Activated CD4-positive, CD25-positive, alpha-beta regulatory T cell treated with anti-CD3 and anti-CD28 coated beads, Interleukin-2, amount 50 U/mL, for 16 hours (primary cell): ENCODE measurements around the gene LRRC46.
A peak's percentile ranks its signal among the peaks of the same experiment; 100 is the strongest.

Experiments
- DNase-seq: peaks from one replicate; pipeline ENCODE4 v3.0.0-alpha.2; 2020; ENCODE audit warnings: low read depth, low spot score

The LRRC46 gene

DNA sequence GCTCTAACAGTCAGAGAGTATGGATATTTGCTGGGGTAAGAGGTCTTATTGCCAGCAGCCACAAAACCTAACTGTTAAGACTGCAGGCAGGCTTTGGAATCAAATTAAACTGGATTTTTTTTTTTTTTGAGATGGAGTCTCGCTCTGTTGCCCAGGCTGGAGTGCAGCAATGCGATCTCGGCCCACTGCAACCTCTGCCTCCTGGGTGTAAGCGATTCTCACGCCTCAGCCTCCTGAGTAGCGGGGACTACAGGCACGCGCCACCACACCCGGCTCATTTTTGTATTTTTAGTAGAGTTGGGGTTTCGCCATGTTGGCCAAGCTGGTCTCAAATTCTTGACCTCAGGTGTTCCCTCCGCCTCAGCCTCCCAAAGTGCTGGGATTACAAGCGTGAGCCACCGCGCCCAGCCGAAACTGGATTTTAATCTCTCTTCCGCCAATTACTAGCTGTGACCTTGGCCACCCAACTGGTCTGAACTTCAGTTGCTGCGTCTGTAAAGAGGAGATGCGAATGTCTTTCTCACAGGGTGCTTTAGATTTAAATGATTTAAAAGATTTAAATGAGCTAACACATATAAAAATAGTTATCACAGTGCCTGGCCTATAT lies 971 bp upstream of the LRRC46 start:
- no peak for DNase-seq

DNA sequence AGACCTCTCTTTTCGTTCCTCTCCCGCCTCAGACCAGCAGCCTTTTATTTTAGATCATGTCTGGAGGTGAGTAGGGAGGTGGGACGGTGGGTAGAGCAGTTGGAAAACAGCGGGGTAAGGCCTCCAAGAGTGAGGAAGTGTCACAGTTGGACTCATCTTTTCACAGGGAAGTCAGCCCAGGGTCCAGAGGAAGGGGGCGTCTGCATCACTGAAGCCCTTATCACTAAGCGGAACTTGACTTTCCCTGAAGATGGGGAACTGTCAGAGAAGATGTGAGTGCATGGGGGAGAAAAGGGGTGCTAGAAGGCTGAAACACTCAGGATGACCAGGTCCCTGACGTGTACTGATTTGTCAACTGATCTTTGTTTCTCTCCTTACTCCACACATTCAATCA lies 461 bp downstream of the LRRC46 start:
- DNase-seq, result no peak

DNA sequence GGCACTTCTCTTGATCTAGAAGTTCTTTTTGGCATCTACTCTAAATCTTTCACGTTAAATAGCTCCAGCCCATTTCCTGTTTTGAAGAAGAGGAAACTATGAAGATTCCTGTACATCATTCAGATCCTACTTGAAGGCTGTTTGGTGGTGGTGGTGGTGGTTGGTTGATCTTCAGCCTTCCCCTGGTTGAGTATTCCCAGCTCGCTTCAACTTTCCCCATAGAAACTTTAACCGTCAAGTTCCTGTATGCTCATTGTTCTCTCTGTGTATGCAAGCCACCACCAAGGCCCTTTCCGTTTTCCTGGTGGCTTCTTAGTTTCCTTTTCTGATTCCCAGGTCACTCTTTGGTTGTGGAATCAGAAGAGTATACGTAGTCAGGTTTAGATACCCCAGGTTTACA lies 3.3 kb downstream of the LRRC46 start:
- no peak for DNase-seq

DNA sequence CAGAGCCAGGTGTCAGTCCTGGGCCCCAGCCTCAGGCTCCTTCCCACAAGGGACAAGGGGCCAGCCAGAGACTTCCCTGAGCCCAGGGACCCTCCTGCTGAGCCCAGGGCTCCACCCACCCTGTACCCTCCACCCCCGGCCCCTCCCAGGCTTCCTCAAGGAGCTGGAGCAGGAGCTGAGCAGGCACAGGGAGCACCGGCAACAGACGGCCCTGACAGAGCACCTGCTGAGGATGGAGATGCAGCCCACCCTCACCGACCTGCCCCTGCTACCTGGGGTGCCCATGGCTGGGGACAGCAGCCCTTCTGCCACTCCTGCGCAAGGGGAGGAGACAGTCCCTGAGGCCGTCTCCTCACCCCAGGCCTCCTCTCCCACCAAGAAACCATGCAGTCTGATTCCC lies 5.1 kb downstream of the LRRC46 start:
- no peak for DNase-seq

DNA sequence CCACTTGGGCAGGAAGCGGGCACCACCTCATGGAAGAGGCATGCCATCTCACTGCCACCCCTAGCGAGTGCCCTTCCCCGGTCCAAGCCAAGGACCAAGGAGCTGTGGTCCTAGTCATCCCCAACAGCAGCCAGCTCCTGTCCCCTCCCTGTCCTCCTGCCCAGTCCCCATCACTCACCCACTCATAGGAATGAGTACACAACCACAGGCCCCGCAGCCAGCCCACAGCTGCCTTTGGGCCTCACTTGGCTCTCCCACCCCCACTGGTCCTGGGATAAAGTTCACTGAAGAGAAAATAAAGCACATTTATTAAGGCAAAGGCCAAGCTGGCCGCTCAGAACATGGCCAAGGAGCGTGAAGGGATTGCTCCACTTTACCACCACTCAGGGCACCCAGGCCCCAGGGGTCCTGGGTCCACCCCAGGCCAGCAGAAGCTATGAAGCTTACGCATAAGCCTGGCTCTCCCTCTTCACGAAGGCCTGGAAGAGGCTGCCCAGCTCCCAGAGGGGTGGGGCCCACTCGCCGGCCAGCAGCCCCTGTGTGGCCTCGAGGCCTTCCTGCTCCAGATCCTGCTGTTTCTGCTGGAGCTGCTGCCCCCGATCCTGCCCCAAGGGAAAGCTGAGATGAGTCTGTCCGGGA lies 6.0 kb downstream of the LRRC46 start:
- no peak for DNase-seq

DNA sequence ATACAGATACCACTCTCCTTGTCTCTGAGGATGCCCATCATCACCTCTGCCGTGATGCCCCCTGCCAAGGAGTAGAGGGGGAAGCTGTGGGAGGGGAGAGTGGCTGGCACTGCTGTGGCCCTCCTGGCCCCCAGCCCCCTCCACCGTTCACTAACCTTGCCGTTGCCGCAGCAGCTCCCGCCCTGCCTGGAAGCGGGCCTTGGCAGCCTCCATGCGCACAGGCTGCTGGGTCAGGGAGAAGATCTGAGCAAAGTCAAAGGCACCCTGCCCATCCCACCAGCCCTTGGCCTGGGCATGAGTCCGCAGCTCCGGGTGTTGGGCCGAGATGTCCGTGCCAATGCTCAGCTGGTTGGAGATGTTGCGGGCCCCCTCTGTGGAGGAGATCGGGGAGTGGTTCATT lies 7.2 kb downstream of the LRRC46 start:
- no peak for DNase-seq

DNA sequence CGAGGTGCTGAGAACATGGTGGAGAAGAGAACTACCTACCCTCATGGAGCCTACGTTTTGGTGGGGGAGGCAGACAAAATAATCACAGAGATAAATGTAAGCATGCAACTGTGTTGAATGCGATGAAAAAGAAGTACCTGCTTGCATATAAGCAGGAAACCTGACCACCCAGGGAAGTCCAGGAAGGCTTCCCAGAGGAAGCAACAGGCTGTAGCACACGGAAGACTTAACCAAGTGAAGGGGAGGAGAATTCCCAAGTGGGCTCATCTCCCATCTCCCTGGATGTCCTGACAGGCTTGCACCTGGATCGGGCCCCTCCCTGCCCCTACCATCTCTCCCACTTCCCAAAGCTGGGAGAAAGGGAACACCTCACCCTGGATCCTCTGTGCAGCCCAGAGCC lies 7.6 kb downstream of the LRRC46 start:
- no peak for DNase-seq

DNA sequence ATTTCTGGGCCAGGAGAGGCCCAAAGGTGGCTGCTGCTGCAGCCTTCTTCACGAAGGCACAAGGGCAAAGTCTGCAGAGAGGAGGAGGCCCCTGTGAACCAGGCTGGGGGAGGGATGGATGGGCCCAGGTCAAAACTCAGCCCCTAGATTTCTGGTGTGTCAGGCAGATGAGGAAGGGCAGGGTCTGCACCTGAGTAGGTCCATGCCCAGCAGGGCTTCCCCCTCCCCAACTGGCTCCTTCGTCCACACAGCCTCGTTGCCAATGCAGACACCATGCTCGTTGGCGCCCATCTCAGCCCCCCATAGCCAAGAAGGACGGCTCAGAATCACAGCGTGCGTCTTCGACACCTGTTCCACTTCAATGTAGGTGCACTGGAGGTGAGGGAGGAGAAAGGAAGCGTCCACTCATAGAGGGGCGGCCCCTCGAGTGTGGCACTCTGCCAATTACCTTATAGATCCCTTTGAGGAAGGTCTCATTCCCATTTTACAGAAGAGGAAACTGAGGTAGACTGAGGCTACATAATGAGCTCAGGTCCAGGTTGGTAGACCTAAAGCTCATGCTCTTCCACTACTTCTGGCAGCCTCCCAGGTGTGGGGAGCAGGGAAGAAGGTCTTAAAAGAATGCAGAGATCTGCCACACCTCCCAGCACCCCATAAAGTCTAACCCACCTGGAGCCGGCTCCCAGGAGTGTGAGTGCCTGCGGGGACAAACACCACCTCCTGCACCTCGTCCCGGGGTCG lies 8.7 kb downstream of the LRRC46 start:
- no peak for DNase-seq

DNA sequence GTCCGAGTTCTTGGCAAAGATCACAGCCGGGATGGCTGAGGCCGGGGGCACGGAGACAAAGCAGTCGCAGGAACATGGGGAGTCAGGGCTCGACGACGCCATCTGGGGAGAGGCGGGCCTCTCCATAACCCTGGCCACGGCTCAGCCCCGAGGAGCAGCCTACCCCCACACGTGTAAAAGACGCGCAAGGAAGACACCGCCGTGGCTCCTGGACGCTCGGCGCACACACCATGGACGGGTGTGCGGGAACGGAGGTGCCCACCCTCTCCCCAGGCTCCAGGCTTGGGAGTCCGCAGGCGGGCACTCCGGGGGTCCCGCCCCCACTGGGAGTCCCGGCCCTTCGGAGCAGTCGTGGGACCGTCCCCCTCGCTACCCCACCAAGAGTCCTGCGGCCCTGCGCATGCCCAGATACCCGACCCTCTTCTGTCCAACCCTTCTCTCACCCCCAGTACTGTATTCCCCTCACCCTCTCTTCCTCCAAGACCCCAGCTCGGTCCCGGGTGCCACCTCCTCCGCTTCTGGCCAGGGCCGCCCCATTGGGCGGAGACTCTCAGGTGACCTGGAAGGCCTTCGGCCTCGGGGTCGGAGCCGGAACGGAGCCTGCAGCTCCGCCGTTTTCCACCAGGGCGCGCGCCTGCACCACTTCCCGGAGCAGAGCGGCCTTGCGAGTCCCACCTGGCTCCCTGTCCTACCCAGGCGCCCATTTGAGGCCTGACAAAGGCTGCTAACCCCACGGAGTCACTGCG lies 9.4 kb downstream of the LRRC46 start, which contains the start of gene SCRN2:
Gene SCRN2 (minus strand): TSS at position 532 of the 746 bp plus-strand sequence. CDS start 430 bp downstream, at position 102.
- peak; percentile 65 for DNase-seq

DNA sequence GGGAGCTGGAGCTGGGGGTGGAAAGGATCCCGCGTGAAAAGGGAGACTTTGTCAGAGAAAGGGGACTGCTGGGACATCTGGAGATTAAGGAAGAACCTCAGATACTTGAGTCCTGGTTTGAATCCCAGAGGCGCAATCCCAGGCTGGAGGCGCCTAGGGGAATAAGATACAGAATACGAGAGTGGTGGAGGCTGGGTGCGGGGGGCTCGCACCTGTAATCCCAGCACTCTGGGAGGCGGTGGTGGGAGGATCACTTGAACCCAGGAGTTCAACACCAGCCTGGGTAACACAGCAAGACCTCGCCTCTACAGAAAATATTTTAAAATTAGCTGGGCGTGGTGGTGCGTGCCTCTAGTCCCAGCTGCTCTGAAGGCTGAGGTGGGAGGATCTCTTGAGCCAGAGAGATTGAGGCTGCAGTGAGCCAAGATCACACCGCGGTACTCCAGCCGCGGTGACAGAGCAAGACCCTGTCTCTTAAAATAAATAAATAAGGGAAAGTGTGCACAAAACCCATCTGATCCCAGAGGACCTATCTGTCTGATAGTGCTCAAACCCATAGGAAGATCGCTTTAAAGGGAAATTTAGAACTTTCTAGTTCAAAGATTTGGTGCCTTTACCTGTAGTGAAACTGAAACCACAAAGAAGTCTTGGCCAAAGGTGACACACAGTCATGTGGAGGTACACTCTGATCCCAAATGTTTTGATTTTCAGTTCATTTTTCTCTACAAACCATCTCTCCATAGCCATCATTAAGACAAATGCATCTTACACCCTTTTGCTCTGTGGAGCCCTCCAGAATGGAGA lies 10.2 kb downstream of the LRRC46 start:
- no peak for DNase-seq

DNA sequence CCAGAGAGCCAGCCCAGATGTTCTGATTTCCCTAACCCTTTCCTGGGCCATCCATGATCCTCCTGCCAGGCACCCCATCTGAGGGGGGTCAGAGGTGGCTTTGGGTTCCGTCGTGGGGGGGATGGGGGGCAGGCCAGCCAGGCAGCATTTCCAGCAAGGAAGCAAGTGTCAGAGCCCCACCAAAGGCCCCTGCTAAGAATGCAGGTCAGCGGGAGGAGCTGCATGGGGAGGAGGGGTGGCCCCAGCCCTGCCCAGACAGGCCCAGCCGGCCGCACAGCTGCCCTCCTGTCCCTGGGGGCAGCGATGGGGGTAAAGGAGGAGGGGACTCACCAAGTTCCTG lies 11.9 kb downstream of the LRRC46 start:
- DNase-seq, result no peak

DNA sequence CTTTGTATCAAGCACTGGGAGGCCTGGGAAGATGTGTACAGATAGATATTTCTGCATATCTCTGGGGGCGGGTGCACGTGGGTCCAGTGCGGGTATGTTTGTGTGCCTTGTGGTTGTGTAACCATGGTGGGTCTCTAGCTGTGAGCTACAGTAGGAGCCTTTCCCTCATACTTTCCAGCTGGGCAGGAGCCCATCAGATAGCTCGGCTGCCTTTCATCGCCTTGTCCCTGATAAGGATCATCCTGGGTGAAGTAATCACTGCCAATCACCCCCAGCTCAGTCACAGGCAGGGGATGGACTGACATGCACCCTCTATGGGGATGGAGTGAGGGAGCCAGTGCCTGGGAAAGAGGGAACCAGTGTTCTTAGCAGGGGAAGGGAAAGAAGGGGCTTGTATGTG lies 12.8 kb downstream of the LRRC46 start:
- no peak for DNase-seq

DNA sequence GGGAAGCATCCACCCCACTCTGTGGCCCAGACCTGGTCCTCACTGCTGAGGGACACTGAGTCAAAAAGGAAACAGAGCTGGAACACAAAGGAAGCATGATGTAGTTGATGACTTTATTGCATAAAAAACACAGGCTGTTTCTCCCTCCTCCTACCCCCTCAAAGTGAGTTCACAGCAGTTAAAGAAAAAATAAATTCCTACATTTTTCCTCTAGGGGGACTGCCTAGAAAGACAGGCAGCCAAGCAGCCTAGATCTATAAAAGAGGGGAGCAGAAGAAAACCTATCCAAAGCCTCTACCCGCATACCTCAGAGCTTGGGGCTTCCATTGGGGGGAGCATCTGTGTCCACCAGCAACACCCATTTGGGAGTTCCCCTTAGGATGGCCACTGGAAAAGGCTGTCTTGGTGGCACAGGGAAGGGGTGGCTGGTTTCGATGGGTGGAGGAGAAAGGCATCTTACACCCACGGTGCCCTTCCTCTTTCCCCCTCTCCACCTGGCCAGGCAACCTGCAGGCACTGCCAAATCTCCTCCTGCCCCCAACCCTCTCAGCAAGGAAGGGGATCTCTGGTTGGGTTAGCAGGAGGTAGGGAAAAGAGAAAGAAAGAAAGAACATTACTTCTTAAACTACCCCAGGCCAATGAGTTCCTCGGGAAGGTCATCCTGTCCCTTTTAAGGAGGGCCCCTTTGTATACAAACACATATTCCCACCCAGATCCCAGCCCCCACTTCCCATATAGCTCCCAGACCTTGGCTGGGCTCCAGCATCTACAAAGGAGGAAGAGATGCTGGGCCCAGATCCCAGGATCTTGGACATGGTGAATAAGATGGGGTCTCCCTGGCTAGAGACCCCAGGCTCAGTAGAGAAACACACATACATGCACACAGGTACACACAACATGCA lies 13.6 kb downstream of the LRRC46 start:
- DNase-seq, result no peak

DNA sequence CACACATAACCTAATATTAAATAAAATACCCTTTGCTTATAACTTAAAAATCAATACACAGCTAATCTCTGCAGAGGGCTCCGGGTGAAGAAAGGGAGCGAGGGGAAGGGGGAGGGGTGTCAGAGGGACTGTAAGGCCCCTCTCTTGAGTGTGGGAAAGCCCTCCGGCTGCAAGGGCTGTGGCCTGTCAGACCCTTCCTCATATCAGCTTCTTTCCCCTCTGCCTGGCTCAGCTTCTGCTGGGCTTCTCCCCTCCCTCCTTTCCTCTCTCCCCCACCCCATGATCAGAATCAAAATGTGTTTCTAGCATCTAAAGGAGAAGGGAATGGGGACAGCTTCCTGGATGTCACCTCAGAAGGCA lies 14.2 kb downstream of the LRRC46 start:
- DNase-seq, result no peak

DNA sequence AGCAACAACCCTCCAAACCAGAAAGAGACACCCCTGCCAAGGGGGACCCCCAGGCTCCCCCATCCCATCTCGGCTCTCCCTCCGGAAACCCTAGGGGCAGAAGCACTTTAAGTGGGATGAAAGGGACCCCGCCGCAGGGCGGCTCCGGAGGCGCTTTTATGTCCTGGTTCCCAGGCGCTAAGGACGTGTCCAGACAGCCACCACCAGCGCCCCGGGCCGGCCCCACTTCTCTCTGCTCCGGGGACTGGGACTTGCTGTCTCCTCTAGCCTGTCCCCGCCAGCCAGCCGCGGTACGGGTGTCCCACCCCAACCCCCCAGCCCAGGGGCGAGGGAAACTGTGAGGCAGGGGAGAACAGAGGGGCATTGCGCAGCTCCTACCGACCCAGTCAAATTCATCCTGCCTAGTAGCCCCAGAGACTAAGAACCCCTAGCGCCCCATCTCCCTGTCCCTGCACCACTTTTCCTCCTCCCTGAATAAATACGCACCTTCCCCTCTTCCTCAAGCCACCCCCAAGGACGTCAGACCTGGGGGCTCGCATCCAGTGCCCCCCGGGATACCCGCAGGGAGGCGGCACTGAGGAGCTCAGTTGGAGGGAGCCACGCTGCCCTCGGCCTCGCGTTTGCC lies 15.4 kb downstream of the LRRC46 start:
- DNase-seq, result no peak

DNA sequence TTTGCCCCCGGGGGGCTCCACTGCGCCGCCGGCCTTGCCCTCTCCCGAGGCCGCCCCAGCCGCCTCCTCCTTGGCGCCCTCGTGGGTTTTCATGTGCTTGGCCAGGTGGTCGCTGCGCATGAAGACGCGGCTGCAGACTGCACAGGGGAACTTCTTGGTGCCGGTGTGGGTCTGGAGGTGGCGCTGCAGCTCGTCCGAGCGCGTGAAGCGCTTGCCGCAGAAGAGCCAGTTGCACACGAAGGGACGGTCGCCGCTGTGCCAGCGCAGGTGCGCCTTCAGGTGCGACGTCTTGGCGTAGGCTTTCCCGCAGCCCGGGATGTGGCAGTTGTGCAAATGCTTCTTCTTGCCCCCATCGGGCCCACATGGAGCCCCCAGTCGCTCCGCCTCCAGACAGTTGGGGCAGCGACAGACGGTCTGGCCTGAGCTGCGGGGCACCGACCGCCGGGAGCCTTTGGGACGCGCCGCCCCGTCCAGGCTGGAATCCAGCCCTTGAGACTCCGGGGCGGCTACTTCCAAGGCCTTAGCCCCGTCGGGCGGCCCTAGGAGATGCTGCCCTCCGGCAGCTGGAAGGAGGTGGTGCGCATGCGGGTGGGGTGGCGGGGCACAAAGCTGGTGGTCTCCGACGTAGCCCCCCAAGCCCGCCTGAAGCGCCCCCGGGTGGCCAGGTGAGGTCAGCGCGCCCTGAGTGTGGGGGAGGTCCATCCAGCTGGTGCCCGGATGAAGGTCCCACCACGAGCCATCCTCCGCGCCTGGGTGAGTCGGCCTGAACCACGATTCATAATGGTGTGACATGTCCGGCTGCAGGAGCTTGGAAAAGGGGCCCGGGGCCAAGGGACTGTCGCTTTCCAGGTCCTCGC lies 16.1 kb downstream of the LRRC46 start:
- DNase-seq, result no peak

DNA sequence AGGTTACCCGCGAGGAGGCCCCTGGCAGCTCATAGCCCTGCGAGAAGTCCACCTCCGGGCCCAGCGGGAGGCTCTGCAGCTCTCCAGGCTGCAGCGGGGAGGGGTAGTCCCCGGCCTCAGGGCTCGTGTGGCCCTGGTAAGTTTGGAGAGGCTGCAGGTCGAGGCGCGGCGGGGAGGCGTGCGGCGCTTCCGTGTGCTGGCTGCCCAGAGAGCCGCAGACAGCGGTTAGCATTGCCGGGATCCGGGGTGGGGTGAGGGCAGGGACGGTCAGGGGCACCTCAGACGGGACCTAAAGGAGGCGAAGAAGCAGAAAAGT lies 16.7 kb downstream of the LRRC46 start:
- DNase-seq, result no peak

DNA sequence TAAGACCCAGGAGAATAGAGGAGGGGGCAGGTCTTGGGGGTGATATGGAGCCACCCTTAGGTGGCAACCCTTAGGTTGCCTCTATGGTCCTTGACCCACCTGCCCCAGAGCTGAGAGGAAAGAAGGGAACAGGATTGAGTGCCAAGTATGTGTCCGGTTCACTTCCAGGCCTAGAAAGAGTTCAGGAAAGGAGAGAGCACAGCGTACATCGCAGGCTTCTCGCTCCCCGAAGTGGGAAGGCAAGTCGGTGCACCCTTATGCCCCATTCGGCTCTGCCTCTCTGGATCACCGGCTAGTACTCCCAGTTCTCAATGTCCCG lies 18.9 kb downstream of the LRRC46 start:
- no peak for DNase-seq

DNA sequence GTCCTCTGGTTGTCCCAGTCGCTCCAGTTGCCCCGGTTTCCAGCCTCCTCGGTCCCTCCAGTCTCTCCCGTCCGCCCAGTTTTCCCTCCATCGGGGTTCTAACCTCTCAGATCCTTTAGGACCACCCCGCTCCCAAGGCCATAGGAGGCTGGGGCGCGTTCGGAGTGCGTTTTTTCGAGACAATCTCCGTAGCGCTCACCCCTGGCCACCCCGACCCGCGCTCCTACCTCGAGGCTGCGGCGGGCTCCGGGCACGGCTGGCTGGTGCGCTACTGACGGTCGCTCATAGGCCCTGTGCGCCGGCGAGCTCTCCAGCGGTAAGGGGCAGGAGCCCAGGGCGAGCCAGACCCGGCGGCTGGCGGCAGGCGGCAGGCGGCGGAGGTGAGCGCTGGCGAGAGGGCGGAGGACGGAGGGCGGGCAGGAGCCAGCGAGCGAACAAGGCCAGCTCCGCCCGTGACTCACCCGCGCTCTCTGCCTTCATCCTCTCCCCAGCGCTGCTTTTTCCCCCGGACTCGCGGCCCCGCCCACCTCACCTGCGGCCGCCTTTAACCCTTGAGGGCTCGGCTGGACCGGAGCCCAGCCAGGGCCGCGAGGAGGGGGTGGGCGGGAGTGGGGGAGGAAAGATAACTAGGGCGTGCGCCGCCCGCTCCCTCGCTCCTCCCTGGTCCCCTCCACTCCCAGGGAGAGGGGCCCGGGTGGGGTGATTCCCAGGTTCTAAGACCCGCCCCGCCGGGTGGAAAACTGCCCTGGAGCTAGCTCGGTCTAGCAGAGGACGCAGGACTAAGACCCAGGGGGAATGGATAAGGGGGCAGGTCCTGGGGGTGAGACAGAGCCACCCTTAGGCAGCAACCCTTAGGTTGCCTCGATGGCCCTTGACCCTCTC lies 19.5 kb downstream of the LRRC46 start, which contains the start of gene SP6:
Gene SP6 (minus strand): TSS at position 472 of the 882 bp plus-strand sequence. CDS start 2,734 bp downstream, outside the sequence.
- DNase-seq, result peak; percentile 11
